GM19395 (cell line): ENCODE measurements around the gene SH3RF1.
"Not testable (repeated sequence)": the region's sequence is repeated elsewhere in the genome, so short reads cannot be mapped to it uniquely, and the experiment has no call there.

Experiments
- ATAC-seq: cut with Tn5 transposase; IDR thresholded peaks from one replicate; pipeline ENCODE4 v1.9.1; 2021; ENCODE audit warnings: mild to moderate bottlenecking, moderate library complexity; ENCODE audit not compliant: unreplicated experiment

SH3RF1 gene

DNA sequence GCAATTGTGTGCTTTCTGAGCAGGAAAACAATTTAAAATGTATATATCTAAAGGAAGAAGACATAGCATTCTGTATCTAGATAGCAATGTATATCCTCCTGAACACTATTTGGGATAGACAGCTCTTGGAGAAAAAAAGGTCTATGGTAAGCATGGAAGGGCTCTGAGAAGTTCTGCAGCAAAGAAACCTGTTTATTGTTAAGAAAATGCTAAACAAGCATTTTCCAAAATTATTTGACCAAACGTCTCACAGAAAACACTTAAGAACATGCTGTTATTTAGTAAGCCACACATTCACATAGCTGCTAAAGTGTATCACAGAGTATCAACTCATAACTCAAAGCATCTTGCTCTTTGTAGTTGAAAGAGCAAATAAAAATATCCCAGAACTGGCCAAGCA is 67.9 kb downstream of the SH3RF1 start:
- ATAC-seq, result no peak

DNA sequence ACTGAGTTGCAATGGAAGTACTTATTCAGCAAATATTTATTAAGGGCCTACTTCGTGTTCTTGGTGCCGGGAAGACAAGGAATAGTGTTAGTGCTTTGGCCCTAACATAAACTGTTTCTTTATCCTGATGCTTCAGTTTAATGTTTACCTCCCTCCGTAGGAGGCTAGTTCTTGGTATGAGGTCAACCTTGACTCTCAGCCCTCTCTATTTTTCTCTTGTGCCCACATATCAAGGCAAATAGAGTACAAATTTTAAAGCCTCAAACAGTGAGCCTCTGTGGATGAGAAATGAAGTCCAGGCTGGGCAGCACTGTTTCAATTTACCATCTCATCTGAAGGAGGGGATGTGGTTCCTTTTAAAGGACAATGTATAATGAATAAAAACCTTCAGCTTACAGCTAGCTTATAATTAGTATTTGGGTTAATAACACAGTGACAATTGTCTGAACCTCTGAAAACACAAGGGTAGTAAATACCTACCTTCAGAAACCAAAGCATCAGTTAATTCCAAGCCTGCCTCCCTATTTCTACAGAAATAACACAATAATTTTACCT is 68.5 kb downstream of the SH3RF1 start:
- no peak for ATAC-seq

DNA sequence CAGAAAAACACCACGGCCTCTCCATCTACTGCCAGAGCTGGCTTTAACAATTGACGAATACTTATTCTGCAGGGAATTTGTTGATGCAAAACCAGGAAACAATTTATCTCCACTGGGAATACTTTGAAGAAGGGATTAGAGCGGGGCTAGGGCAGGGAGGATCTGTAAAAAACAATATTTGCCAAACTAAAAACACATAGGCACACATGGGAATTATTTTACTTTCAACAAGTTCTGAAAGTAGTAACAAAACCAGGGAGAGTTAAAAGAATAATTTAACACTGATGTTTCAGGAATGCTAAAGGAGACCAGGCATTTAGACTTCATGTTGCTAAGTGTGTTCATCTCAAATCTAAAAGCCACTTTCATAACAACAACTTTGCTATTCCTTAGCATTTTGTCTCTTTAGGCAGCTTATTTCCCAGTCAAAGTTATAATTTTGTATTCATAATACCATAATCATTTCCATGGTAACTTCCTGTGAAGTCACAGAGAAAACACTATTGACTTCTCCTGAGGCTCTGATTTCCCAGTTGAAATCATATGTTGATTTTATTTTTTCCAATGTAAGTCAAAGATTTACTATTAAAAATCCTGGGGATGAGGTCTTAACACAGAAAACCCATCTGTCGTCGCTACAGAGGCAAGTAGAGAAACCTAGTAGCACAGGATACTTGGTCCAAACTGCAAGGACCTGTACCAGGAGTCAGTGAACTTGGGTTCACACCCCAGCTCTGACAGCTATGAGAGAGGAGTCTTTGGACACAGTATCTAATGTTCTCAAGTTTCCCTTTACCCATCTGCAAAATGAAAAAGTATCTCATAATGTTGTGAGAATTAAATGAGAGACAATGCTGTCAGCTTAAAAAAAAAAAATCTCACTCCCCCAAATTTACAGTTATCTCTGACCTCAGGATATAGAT is 69.3 kb downstream of the SH3RF1 start:
- ATAC-seq, result no peak

DNA sequence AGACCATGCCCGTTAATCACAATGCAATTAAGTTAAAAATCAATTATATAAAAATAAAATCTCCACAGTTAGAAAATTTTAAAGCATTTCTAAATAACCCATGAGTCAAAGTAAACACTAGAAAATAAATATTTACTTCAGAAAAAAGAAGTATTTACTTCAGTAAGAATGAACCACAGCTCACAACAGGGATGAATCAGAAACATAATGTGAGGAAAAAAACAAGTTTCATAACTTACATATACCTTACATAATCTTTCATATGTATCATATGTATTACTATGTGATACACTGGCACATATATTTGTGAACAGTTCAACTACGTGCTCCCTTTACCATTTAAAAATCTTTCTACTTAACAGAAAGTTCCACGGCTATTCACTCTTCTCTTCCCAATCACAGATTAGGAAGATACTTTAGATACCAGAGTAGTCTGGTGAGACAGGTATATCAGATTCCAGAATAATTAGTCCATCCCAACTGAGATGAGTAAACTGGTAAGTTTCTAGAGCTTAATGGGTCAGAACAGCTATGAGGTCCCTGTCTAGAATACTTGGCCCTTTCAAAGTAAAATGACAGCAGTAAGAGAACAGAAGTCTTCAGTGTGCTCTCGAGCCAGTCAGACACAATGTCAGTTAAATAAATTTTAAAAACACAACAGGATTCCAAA is 70.3 kb downstream of the SH3RF1 start:
- ATAC-seq, result no peak

DNA sequence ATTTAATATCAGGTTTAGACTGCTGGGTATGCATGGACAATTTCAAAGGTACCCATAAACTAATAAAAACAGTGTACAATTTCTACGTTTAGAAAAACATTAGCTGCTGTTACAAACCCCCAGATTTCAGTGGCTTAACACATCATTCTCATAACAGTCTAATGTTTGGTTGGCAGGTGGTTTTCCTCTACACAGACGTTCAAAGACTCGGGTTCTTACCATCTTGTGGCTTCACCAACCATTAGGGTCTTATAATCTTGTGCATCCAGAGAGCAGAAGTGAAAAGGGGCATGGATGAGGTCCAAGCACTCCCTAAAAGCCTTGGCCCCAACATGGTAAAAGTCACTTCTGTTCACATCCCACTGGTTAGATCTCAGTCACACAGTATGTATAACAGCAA is 71.6 kb downstream of the SH3RF1 start:
- ATAC-seq, result no peak

DNA sequence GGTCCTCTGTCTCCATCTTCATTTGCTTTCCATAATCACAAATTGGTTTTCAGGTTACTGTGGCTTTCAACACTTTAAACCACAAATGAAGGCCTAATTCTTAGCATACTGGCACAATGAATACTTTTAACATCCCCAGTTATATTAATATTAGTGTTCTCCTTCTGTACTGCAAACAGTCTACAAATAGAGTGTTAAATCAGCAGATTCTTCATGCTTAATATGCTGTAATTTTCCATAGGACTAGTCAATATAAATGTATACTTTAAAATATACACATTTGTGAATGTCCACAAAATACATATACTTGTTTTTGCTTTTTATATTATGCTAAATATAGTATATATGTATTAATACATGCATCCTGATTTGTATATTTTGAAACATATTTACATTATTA is 72.6 kb downstream of the SH3RF1 start:
- ATAC-seq, result no peak

DNA sequence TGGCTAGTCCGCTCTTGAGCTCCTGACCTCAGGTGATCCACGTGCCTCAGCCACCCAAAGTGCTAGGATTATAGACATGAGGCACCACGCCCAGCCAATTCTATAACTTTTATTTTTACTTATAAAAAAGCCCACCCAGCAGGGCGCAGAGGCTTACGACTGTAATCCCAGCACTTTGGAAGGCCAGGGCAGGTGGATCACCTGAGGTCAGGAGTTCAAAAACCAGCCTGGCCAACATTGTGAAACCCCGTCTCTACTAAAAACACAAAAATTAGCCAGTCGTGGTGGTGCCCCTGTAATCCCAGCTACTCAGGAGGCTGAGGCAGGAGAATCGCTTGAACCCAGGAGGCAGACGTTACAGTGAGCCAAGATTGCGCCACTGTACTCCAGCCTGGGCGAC is 73.5 kb downstream of the SH3RF1 start:
- ATAC-seq, result not testable (repeated sequence)

DNA sequence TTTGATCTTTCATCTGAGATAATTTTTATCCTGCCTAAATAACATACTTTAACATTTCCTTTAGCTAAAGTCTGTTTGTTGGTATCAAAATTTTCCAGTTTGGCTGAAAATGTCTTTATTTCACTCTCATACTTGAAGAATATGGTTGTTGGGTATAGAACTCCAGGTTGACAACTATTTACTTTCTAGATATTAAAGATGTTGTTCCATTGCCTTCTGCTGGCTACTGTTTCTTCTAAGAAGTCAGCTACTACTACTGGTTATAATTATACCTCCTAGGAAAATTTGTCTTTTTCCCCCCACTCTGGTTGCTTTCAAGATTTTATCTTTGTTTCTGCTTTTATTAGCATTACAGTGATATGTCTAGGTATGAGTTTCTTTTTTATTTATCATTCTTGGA is 75.7 kb downstream of the SH3RF1 start:
- no peak for ATAC-seq

DNA sequence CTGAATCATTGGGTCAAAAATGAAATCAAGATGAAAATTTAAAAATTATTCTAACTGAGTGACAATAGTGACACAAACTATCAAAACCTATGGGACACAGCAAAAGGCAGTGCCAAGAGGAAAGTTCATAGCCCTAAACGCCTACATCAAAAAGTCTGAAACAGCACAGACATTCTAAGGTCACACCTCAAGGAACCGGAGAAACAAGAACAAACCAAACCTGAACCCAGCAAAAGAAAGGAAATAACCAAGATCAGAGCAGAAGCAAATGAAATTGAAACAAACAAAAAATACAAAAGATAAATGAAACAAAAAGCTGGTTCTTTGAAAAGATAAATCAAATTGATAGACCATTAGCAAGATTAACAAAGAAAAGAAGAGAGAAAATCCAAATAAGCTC is 80.8 kb downstream of the SH3RF1 start:
- not testable (repeated sequence) for ATAC-seq

DNA sequence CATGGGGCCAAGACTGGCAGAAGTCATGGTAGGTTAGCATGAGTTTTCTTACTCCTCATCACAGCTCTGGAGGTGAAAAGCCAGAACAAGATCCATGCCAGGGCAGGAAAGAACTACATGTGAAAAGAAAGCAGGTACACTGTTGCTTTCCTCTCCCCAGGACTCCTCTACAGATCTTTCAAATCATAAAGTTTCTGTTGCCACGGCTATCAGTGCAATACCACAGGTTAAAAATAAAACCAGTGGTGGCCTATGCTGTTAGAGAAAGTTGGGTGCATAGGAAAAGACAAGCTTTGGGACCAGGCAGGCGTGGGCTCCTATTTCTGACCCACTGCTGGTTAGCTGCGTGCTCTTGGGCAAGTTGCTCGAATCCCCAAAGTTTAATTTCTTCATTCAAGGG is 81.4 kb downstream of the SH3RF1 start:
- peak; percentile 87 for ATAC-seq

DNA sequence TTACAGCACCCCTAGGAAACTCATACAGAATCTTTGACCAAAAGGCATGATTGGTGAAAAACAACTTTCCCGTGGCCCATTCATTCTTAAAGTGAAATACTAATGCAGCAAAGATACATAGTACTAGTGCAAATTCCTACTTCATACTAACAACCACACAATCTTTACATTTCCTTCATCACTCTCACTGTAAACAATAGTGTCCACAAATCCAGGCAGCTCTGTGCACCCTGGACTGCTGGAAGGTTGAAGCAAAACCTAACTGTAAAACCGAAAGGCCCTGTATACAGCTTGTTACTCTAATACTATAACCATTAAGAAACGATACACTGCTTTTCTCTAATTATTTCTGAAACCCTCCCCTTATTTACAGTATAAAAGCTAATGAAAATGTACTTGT is 82.6 kb downstream of the SH3RF1 start:
- ATAC-seq, result no peak

DNA sequence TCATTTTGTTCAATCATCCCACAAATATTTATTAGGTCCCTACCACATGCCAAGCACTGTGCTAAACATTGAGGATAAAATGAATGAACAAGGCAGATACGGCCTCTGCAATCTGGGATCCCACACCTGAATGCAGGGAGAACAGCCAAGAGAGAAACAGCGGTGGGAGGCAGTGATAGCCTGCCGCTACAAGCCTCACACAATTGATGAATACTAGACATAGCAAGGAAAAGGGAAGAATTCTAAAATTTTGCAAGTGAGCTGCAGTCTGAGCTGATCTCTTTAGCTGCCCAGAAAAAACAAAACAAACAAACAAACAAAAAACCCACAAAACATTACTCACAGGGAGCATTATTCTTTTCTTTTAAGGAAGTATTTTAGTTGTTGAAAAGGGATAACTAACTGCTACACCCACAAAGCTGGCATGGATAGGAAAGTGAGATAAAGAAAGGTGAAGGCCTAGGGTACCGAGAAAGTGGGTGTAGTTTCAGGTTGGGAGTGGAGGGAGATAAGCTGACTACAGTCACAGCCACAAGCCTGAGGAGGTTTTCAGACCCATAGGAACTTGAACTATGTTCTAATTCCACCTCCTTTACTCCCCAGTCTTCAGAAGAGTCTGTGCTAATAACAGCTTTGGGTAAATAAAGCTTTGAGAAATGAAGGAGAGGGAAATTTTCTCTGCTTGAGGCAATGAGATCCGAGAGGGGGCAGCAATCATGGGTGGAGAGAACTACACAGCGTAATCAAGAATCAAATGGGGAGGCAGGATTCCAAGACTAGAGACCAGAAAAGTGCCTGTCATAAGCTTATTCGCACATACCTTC is 85.4 kb downstream of the SH3RF1 start:
- ATAC-seq, result no peak

DNA sequence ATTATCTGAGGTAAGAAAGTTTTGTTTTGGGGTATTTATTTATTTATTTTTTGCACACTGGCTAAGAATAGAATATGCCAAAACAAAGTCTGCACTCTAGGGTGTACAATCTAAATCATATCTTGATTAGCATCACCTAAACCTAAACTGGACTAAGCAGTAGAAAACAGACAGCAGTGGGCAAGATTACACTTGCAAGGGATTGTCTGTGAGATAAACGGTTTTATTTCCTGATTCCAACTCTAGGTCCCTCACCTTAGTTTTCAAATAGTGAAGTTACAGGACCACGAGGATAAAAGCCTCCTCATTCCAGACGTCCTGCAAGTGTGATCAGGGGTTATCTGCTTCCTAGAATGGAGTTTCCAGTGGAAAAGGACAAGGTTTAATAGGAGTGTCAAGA is 86.1 kb downstream of the SH3RF1 start:
- ATAC-seq, result no peak

DNA sequence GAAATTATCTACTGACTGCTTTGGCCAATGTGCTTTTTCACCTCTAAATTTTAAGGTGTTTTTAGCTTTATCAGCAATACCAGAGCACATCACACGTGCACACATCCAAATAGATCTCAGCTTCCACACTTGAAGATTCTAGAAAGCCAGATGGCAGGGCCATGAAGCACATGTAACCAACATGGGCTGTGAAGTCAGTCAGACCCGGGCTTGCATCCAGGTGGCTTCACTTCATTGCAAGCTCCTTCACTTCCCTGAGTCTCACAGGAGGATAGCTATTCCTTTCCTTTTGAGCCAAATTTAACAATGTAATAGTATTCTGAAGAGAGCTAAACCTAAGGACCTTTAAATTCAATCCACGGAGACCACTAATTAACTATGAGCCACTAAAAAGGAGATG is 86.5 kb downstream of the SH3RF1 start:
- no peak for ATAC-seq

DNA sequence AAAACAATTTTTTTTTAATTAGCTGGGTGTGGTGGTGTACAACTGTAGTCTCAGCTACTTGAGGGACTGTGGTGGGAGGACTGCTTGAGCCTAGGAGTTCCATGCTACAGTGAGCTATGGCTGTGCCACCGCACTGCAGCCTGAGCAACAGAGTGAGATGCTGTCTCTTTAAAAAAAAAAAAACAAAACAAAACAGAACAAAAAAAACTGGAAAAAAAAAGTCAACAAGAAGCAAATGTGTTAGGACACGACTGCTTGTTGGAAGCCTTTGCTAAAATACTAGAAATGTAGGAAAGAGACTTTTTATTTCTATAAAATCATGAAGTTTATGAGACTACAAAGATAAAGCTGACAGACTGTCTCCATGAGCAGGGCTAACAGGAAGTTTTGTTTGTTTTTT is 87.2 kb downstream of the SH3RF1 start:
- no peak for ATAC-seq

DNA sequence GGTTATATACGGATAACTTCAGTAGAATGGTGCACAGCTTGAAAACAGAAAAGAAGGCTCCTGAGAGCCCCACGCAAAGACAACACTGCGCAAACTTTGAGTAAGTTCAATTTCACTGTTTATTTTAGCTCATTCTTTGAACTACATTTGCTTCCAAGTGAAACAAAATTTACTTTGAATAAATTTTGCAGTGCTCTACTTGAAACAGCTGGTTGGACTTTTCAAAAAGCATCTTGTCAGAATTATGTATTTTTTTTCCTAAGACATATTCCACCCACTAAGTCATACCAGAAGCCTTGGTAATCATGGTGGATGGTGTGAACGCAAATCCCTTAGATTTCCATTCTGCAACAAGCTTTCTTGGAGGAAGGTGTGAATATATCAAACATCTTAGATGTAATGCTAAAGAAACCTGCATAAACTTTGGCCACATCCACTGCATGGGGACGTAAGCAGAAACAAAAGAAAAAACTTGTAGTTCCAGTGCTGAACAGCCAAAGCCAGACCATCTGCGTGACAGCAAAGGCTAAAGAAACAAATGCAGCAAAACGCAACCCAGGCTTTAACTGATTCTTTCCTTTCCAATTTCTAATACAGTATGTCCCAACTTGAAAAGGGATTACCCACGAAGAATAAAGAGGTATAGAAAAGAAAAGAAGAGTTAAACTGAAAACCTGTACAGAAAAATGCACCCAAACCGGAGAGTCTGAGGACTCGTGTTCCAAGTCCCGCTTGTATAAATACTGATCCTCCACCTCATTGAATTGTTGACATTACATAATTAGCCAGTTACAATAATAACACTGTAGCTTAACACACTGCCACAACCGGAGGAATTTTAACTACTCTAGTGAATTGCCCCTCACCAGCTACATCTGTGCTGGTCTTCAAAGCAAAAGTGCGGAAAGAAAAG is 90.9 kb downstream of the SH3RF1 start:
- no peak for ATAC-seq

DNA sequence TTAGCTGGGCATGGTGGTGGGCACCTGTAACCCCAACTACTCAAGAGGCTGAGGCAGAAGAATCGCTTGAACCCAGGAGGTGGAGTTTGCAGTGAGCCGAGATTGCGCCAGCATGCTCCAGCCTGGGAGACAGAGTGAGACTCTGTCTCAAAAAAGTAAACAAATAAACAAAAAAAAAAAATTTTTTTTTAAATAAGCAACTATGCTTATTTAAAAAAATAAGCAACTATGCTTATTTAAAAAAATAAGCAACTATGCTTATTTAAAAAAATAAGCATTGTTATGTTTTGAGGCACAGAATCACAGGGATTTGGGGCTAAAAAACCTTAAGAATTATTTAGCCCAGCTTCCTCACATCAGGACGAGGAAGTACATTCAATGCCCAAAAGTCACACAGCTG is 92.7 kb downstream of the SH3RF1 start:
- ATAC-seq, result not testable (repeated sequence)

DNA sequence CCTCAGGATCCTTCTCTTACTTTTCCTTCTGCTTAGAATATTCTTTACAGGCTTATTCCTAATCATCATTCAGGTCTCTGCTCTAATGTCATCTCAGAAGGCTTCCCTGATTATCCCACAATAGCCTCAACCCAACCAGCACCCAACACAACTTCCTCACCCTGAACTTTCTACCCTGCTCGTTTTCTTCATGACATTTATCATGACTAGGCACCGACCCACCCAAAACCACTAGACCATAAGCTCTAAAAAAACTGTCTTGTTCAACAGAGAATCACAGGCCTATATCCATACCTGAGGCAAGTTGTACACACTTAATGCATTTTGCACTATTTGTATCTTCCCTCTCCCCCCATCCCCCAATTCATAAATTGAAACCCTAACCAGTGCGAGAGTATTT is 95.3 kb downstream of the SH3RF1 start:
- ATAC-seq, result no peak

DNA sequence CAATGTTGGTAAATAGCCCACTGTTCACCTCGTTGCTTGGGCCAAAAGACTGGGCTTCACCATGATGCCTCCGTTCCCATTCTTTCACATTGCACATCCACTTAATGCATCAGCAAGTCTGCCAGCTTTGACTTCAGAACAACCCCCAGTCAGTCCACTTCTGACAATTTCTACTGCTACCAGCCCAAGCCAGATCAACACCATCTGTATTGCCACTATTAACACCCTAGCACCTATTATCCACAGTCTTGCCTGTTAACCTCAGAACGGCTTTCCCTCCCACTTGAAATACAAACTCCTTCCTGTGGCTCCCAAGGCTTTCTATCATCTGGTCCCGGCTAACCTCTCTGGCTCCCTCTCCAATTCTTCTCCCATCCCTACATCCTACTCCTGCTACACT is 95.7 kb downstream of the SH3RF1 start:
- ATAC-seq, result no peak

DNA sequence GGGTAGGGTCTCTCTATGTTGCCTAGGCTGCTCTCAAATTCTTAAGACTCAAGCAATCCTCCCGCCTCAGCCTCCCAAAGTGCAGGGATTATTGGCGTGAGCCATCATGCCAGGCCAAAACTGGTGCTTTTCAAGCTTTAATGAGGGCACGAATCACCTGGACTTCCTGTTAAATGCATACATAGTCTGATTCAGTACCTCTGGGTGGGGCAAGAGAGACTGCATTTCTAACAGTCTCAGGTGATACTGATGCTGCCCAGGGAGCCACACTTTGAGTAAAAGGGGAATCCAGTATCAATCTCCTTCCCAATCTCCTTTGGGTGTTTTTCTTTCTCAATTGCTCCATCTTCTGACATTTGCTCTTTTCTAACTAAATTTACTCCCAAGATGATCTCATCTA is 96.5 kb downstream of the SH3RF1 start:
- no peak for ATAC-seq
